Measurements from ENCODE around the gene LMOD1.

Gene LMOD1
- 0 to 0.07 (median 0) reads per million in 9 experiments for total RNA-seq

DNA sequence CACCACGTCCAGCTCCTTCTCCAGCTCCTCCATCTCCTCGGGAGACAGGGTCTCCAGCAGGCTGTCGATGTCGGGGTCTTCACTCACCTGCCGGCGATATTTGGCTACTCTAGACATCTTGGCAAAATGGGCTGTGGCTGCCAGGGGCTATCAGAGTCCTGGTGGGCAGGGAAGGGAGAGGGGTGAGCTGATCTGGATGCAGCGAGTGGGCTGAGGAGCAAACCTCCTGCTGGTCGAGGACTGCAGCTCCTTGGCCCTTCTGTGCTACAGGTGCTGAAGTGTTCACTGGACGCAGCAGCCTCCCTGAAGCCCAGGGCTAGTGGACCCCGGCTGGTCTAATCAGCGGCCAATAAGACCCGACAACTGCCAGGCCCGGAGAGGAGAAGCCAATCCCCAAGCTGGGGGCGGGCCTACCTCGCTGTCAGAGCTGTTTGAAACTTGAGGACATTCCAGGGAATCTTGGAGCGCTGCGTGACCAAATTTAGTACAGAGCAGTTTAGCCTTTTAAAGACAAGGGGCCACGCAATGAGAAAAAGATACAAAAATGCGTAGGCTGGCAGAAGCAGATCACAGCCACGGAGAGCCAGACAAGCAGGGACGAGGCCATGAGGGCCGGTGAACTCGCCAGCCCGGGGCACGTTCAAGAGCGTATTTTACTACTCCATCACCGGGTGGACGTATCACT is at the start of gene LMOD1:
Gene LMOD1, minus strand, starts transcription at position 325 of the 685 bp plus-strand sequence. Its CDS starts 208 bp downstream, at position 117.
- Mint-ChIP-seq H3K9me3 (no peaks in the 10 kb centered on the region), H3K27ac (peak within 1 kb of the TSS in 1 of 2 donors; percentile 1), H3K4me1 (ENCODE audit: low read depth in 2 of 2) (peaks cover 4 to 9% of the 10 kb centered on the region in 2 donors), H3K4me3 (peak within 1 kb of the TSS; percentile 48 to 57), H3K27me3 (peaks cover 61 to 62% of the 10 kb centered on the region in 2 donors), H3K36me3 (ENCODE audit: insufficient read depth) (peaks cover 6% of the 10 kb centered on the region)
- ATAC-seq (replicated peaks) (peak; percentile 36), DNase-seq (no peak)

DNA sequence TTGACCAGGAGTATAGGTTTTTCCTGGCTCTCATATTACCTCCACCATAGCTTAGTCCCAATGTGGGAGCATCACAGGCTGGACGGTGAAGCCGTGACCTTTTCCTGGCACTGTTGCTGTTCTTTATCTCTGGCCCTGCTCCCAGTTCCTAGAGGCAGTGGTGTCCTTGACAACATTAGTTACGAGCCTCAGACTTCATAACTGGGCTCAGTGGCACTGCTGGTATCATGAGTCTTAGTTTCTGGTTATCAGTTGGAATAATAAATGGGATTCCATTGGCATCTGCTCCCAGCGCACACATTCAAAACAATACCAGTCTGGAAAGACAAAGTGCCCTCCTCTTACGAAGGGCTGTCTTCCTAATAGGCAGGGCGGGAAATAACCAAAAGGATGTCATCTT is 44.1 kb upstream of the LMOD1 start:
- H3K27me3 Mint-ChIP-seq: no peaks in the 10 kb centered on the region
- H3K4me3 Mint-ChIP-seq: no peak overlapping the region
- ATAC-seq (replicated peaks): no peak
- no peak overlapping the region for H3K27ac Mint-ChIP-seq
- H3K4me1 Mint-ChIP-seq (ENCODE audit: low read depth in 2 of 2): peaks cover 0 to 7% of the 10 kb centered on the region in 2 donors
- H3K9me3 Mint-ChIP-seq: no peaks in the 10 kb centered on the region
- no peak for DNase-seq
- H3K36me3 Mint-ChIP-seq (ENCODE audit: insufficient read depth): peaks cover 37% of the 10 kb centered on the region

DNA sequence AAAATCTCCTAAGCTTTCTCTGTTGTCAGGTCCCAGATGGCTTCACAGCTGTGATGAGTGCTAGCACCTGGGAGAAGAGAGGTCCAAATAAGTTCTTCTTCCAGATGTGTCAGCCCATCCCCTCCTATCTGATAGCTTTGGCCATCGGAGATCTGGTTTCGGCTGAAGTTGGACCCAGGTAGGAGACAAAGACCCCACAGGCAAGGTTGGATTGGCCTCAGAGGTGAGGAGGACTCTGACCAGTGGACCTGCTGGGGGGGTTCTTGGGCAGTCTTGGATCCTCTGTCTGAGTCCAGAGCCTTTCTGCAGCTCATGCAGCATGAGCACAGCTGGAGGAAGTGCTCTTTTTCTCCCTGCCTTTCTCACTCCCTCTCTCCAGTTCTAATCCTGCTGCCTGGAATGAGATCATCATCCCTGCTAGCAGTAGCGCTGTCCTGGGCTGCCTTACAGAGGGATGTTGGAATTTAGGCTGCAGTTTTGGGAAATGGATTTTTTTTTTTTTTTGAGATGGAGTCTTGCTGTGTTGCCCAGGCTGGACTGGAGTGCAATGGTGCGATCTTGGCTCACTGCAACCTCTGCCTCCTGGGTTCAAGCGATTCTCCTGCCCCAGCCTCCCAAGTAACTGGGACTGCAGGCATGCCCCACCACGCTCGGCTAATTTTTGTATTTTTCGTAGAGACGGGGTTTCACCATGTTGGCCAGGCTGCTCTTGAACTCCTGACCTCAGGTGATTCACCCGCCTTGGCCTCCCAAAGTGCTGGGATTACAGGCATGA is 43.2 kb upstream of the LMOD1 start:
- Mint-ChIP-seq H3K4me1 (ENCODE audit: low read depth in 2 of 2) (peaks cover 0 to 9% of the 10 kb centered on the region in 2 donors), H3K27me3 (no peaks in the 10 kb centered on the region), H3K9me3 (no peaks in the 10 kb centered on the region), H3K4me3 (no peak overlapping the region), H3K27ac (no peak overlapping the region), H3K36me3 (ENCODE audit: insufficient read depth) (peaks cover 31% of the 10 kb centered on the region)
- no peak for ATAC-seq (replicated peaks)
- no peak for DNase-seq

DNA sequence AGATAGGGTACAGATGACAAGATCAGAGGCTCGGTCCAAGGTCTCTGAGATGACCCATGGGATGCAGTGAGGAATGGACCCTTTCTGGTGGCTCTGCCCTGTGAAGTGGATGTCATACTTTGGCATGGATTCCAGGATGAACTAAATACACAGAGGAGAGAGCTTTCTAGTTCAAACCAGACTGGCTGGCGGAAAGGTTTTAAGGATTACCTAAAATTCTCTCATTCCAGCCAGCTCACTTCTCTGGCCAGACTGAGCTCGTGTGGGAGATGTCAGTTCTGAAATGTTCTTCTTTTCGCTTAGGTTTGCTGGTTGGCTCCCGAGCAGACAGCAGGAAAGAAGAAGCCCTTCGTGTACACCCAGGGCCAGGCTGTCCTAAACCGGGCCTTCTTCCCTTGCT is 42.3 kb upstream of the LMOD1 start:
- ATAC-seq (replicated peaks): no peak
- Mint-ChIP-seq H3K27me3 (no peaks in the 10 kb centered on the region), H3K4me1 (ENCODE audit: low read depth in 2 of 2) (peaks cover 7 to 18% of the 10 kb centered on the region in 2 donors), H3K4me3 (no peak overlapping the region), H3K36me3 (ENCODE audit: insufficient read depth) (peaks cover 26% of the 10 kb centered on the region), H3K27ac (no peak overlapping the region), H3K9me3 (no peaks in the 10 kb centered on the region)
- DNase-seq: no peak

DNA sequence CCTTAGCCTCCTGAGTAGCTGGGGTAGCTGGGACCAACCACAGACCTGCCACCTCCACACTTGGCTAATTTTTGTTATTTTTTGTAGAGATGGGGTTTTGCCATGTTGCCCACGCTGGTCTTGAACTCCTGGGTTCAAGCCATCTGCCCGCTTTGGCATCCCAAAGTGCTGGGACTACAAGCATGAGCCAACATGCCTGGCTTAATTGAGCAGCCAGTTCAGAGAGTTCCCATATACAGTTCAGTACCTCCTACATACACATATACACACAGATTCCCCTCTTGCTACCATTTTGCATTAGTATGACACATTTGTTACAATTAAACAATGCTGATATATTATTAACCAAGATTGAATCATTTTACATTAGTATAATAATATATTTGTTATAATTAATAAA is 39.0 kb upstream of the LMOD1 start:
- H3K36me3 Mint-ChIP-seq (ENCODE audit: insufficient read depth): peaks cover 15% of the 10 kb centered on the region
- no peaks in the 10 kb centered on the region for H3K9me3 Mint-ChIP-seq
- H3K27ac Mint-ChIP-seq: peak overlapping the region in 1 of 2 donors; percentile 23
- ATAC-seq (replicated peaks) (no peak), DNase-seq (no peak)
- H3K4me1 Mint-ChIP-seq (ENCODE audit: low read depth in 2 of 2): peaks cover 20 to 30% of the 10 kb centered on the region in 2 donors
- H3K4me3 Mint-ChIP-seq: no peak overlapping the region
- no peaks in the 10 kb centered on the region for H3K27me3 Mint-ChIP-seq

DNA sequence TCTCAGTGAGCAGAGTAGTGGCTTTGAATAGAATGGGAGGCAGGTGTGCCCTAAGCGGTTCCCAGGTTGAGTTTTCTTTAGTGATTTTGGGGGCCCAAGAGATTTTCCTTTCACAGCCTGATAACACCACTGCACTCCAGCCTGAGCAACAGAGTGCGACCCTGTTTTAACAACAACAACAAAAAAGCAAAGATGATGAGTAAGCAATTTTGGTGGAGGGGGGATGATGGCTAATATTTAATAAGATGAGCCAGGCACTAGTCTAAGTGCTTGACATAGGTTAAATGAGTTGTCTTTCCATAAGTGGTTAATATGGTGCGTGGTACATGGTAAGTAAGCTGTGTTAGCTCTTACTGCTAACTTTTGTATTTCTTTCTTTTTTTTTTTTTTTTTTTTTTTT is 38.1 kb upstream of the LMOD1 start:
- H3K4me3 Mint-ChIP-seq: peak overlapping the region in 1 of 2 donors; percentile 97
- no peak for DNase-seq
- H3K27me3 Mint-ChIP-seq: no peaks in the 10 kb centered on the region
- peaks cover 6% of the 10 kb centered on the region for H3K36me3 Mint-ChIP-seq (ENCODE audit: insufficient read depth)
- peaks cover 20 to 30% of the 10 kb centered on the region in 2 donors for H3K4me1 Mint-ChIP-seq (ENCODE audit: low read depth in 2 of 2)
- no peaks in the 10 kb centered on the region for H3K9me3 Mint-ChIP-seq
- peak overlapping the region; percentile 89 to 90 for H3K27ac Mint-ChIP-seq
- no peak for ATAC-seq (replicated peaks)

DNA sequence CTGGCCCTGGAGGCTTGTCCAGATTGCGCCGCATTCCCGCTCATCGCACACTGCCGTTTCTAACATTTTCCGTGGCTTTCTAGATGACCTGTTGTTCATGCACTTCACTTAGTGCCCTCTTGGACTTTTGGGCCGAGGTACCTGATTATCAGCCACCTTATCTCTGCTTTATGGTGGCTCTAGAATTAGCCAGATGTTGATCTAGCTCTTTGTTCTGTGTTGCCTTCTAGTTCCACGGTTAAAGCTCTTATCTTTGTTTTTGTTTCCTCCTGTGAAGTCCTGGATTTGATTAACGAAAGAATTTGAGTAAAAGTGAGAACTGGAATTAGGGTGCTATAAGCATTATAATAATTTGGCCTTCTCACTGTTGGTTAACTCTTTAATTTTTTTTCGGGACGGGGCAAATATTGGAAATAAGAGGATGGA is 37.0 kb upstream of the LMOD1 start:
- Mint-ChIP-seq H3K4me3 (peak overlapping the region; percentile 90 to 97), H3K4me1 (ENCODE audit: low read depth in 2 of 2) (peaks cover 20 to 30% of the 10 kb centered on the region in 2 donors), H3K9me3 (no peaks in the 10 kb centered on the region), H3K27me3 (no peaks in the 10 kb centered on the region), H3K36me3 (ENCODE audit: insufficient read depth) (peaks cover 3% of the 10 kb centered on the region), H3K27ac (peak overlapping the region; percentile 89 to 90)
- DNase-seq (peak in 1 of 3 experiments; percentile 4), ATAC-seq (replicated peaks) (peak; percentile 16)

DNA sequence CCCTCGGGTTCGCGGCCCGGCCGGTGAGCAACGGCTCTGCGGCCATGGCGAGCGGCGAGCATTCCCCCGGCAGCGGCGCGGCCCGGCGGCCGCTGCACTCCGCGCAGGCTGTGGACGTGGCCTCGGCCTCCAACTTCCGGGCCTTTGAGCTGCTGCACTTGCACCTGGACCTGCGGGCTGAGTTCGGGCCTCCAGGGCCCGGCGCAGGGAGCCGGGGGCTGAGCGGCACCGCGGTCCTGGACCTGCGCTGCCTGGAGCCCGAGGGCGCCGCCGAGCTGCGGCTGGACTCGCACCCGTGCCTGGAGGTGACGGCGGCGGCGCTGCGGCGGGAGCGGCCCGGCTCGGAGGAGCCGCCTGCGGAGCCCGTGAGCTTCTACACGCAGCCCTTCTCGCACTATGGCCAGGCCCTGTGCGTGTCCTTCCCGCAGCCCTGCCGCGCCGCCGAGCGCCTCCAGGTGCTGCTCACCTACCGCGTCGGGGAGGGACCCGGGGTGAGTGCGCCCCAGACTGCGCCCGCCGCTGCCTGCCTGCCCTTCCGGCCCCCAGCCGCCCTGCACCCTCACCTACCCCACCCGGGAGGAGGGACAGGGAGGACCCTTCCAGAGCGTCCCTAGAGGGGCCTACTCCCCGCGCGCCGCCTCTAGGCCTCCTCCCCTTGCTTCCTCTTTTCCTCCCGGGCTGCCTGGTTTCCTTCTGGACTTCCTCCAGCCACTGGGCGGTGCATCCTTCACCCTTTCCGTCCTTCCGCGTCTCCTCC is 36.5 kb upstream of the LMOD1 start, which contains the start of gene RNPEP:
Gene RNPEP, plus strand, starts transcription at position 26 of the 757 bp plus-strand sequence. Its CDS starts 19 bp downstream, at position 45.
- peak; percentile 37 to 52 (median 48) for DNase-seq
- H3K27me3 Mint-ChIP-seq: no peaks in the 10 kb centered on the region
- peaks cover 20 to 30% of the 10 kb centered on the region in 2 donors for H3K4me1 Mint-ChIP-seq (ENCODE audit: low read depth in 2 of 2)
- peak within 1 kb of the TSS; percentile 89 to 96 for H3K27ac Mint-ChIP-seq
- peak within 1 kb of the TSS; percentile 97 to 98 for H3K4me3 Mint-ChIP-seq
- no peaks in the 10 kb centered on the region for H3K9me3 Mint-ChIP-seq
- ATAC-seq (replicated peaks): peak; percentile 83
- H3K36me3 Mint-ChIP-seq (ENCODE audit: insufficient read depth): peaks cover 3% of the 10 kb centered on the region

DNA sequence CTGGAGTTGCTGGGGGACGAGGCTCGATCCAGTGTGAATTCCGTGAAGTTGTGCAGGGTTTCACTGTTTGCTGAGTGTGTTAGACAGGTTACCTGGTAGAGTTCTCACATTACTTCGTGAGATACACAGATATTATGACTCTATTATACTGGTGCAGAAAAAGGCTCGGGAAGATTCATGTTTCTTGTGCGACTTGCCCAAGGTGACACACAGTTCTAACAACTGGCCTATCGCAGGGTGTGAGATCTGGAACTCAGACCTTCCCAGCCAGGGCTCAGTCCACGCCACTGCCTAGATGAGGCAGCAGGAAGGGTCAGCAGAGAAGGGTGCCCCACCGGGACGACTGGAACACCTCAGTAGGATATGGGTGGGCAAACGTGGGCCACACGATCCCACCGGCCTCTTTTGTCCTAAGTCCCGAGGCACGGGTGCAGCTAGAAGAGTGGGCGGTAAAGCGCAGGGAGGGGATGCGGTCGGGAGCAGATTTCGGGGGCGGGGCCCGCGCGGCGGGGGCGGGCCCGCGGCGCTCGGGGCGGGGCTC is 35.8 kb upstream of the LMOD1 start:
- Mint-ChIP-seq H3K36me3 (ENCODE audit: insufficient read depth) (peaks cover 3% of the 10 kb centered on the region), H3K27me3 (no peaks in the 10 kb centered on the region), H3K27ac (peak overlapping the region; percentile 68 to 96), H3K4me1 (ENCODE audit: low read depth in 2 of 2) (peaks cover 20 to 30% of the 10 kb centered on the region in 2 donors), H3K4me3 (peak overlapping the region; percentile 97 to 98), H3K9me3 (no peaks in the 10 kb centered on the region)
- peak in 1 of 3 experiments; percentile 44 for DNase-seq
- peak; percentile 77 for ATAC-seq (replicated peaks)

DNA sequence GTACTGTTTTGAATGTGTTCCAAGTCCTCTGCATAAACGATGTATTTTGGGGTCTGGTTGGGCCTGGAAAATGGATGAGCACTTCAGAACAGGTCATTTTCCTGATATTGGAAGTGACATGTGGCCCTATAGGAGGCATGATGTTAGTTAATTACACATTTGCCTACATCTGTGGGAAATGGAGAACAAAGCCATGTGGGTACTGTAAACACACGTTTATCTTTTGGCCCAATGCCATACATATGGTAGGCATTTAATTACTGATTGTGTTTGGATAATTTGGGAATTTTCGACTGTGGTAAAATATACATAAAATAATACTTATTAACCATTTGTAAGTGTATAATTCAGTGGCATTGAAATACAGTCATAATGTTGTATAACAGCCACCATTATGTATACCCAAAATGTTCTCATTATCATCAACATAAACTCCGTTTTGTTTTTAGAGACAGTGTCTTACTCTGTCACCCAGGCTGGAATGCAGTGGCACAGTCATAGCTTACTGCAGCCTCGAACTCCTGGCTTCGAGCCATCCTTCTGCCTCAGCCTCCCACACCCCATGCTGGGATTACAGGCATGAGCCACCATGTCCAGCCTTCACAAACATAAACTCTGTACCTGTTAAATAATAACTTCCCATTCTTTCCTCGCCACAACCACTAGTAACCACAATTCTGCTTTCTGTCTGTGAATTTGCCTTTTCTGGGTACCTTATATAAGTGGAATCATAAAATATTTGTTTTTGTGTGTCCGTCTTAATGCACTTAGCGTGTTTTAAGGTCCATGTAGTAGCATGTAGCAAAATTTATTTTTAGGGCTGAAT is 24.2 kb upstream of the LMOD1 start:
- no peak for ATAC-seq (replicated peaks)
- Mint-ChIP-seq H3K36me3 (ENCODE audit: insufficient read depth) (peaks cover 40% of the 10 kb centered on the region), H3K9me3 (no peaks in the 10 kb centered on the region)

DNA sequence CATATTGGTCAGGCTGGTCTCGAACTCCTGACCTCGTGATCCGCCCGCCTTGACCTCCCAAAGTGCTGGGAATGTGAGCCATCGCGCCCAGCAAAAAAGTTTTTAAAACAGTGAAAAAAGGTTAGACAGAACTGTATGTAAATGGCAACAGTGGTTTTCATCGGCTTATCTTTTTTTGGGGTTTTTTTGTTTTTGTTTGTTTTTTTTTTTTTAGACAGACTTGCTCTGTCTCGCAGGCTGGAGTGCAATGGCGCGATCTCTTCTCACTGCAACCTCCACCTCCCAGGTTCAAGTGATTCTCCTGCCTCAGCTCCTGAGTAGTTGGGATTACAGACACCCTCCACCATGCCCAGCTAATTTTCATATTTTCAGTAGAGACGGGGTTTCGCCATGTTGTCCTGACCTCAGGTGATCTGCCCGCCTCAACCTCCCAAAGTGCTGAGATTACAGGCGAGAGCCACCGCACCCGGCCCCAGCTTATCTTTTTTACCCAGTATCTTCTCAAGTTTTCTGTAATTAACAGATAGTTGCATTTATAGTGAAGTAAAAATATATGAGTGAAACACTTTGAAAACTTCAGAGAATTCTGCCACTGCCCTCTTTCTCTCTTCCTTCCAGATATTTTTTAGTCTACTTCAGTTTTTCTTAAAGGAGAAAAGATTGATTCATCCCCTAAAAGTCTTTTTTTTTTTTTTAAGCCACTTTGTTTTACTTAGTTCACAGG is 22.0 kb upstream of the LMOD1 start:
- Mint-ChIP-seq H3K4me1 (ENCODE audit: low read depth in 2 of 2) (peaks cover 3 to 6% of the 10 kb centered on the region in 2 donors), H3K27ac (peak overlapping the region in 1 of 2 donors; percentile 52), H3K4me3 (no peak overlapping the region), H3K36me3 (ENCODE audit: insufficient read depth) (peaks cover 60% of the 10 kb centered on the region), H3K9me3 (no peaks in the 10 kb centered on the region), H3K27me3 (no peaks in the 10 kb centered on the region)
- ATAC-seq (replicated peaks) (no peak), DNase-seq (no peak)

More for the DNA sequence above, 24.2 kb upstream of the LMOD1 start:
- Mint-ChIP-seq H3K4me1 (ENCODE audit: low read depth in 2 of 2) (peaks cover 3 to 6% of the 10 kb centered on the region in 2 donors), H3K4me3 (no peak overlapping the region), H3K27ac (no peak overlapping the region), H3K27me3 (no peaks in the 10 kb centered on the region)
- DNase-seq: no peak

DNA sequence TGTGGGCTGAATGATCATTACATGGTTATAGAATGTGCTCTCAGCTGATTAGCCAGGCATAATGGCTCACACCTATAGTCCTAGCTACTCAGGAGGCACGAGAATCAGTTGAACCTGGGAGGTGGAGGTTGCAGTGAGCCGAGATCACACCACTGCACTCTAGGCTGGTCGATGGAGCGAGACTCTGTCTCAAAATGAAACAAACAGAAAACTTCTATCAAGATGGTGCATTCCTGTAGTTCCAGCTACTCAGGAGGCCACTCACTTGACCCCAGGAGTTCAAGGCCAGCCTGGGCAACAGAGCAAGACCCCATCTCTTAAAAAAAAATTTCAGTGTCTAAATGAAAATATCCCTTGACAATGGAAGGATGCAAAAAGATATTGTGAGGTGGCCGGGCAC is 19.8 kb upstream of the LMOD1 start:
- ATAC-seq (replicated peaks) (no peak), DNase-seq (no peak)
- Mint-ChIP-seq H3K9me3 (no peaks in the 10 kb centered on the region), H3K27me3 (no peaks in the 10 kb centered on the region), H3K36me3 (ENCODE audit: insufficient read depth) (peaks cover 82% of the 10 kb centered on the region), H3K4me3 (no peak overlapping the region), H3K4me1 (ENCODE audit: low read depth in 2 of 2) (peaks cover 0 to 6% of the 10 kb centered on the region in 2 donors), H3K27ac (peak overlapping the region in 1 of 2 donors; percentile 57)
